Mammary epithelial cell (primary cell): ENCODE results near the gene SORBS2.

Source experiments
- EZH2 ChIP-seq: IDR thresholded peaks from 2 replicates; pipeline ENCODE4 v1.6.1; 2012; ENCODE audit warnings: low read length, inconsistent platforms, borderline replicate concordance
- TF ChIP-seq, protein P1 (sequence below), 2 donors: IDR thresholded peaks in 1 of 2; conservative IDR thresholded peaks in 1 of 2; 2 replicates each; pipeline ENCODE4 v1.5.1; 2011 to 2012; ENCODE audit warnings: inconsistent platforms in 2 of 2, low read length in 2 of 2, mild to moderate bottlenecking in 2 of 2, control low read depth in 1 of 2, low read depth in 1 of 2; ENCODE audit not compliant: insufficient read depth in 1 of 2; ENCODE audit errors: extremely low read depth in 1 of 2

DNA sequence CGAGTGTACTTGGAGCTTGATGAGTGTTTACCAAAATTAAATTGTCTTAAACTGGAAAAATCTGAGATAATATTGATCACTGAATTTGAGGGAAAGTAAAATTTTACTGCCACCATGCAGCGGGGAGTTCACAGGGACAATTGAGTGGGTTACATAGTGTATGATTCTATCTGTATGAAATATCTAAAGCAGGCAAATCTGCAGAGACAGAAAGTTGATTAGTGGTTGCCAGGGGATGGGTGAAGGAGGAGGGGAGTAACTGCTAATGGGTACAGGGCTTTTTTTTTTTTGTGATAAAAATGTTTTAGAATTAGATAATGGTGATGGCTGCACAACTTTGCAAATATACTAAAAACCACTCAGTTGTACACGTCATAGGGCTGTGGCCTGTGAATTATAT lies 241.3 kb downstream of the SORBS2 start:
- TF ChIP-seq, protein P1, sequence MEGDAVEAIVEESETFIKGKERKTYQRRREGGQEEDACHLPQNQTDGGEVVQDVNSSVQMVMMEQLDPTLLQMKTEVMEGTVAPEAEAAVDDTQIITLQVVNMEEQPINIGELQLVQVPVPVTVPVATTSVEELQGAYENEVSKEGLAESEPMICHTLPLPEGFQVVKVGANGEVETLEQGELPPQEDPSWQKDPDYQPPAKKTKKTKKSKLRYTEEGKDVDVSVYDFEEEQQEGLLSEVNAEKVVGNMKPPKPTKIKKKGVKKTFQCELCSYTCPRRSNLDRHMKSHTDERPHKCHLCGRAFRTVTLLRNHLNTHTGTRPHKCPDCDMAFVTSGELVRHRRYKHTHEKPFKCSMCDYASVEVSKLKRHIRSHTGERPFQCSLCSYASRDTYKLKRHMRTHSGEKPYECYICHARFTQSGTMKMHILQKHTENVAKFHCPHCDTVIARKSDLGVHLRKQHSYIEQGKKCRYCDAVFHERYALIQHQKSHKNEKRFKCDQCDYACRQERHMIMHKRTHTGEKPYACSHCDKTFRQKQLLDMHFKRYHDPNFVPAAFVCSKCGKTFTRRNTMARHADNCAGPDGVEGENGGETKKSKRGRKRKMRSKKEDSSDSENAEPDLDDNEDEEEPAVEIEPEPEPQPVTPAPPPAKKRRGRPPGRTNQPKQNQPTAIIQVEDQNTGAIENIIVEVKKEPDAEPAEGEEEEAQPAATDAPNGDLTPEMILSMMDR (conservative IDR thresholded peaks at IDR 0.05 in 1 of 2, IDR thresholded peaks at IDR 0.05 in 1 of 2; ENCODE audit: extremely low read depth in 1 of 2, insufficient read depth in 1 of 2, low read depth in 1 of 2, low read length in 2 of 2) = no peak
- TF ChIP-seq EZH2 = no peak
